Measurements from ENCODE around the gene TDRD3.

Gene TDRD3

DNA sequence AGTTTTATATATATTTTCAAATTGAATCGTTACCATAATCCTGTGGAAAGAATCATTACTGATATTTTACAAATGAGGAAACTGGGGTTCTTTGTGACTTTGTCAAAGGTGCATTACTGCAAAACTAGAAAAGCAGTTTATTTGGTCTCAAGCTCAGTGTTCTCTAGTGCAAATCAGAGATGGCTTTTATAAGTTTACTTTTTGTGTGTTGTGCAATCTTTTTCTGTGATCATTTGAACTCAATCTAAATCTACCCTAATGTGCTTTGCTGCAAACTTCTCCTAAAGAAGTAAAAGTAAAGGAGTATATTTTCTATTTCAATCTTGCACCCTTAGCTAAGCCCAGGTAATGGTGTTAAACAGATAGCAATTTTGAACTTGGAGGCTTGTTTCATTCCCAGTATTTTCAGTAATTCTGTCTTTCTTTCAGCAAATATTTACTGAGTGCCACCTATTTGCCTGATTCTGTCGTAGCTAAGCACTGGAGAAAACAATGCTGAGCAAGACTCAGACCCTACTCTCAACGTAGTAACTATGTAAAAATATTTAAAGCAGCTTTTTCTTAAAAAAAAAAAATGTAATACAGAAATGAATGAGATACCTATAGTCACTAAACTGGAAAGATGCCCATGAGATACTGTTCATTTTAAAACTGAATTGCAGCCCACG is 124.0 kb downstream of the TDRD3 start:
- no peak for TF ChIP-seq ZFX (IDR thresholded peaks at IDR 0.05; ENCODE audit: borderline replicate concordance)
- TF ChIP-seq, protein P1, sequence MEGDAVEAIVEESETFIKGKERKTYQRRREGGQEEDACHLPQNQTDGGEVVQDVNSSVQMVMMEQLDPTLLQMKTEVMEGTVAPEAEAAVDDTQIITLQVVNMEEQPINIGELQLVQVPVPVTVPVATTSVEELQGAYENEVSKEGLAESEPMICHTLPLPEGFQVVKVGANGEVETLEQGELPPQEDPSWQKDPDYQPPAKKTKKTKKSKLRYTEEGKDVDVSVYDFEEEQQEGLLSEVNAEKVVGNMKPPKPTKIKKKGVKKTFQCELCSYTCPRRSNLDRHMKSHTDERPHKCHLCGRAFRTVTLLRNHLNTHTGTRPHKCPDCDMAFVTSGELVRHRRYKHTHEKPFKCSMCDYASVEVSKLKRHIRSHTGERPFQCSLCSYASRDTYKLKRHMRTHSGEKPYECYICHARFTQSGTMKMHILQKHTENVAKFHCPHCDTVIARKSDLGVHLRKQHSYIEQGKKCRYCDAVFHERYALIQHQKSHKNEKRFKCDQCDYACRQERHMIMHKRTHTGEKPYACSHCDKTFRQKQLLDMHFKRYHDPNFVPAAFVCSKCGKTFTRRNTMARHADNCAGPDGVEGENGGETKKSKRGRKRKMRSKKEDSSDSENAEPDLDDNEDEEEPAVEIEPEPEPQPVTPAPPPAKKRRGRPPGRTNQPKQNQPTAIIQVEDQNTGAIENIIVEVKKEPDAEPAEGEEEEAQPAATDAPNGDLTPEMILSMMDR (IDR thresholded peaks at IDR 0.05): no peak
- no peak overlapping the region for H3K27ac ChIP-seq

DNA sequence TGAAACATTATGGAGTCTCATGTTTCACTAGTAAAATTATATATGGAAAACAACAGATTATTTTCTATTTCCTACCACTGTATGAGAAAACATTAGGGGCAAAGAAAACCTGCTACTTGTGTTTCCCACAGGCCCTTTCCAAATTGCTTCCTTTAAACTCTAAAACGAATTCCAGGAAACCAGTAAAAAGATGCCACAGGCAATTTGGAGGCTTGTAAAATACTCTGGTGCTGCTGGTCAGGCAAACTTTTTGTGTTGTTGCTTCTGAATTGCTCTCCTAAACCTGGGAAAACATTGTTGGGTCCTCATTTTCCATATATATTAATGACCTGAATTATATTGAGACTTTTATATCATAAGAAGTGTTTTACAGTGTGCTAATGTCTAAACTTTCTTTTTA is 141.5 kb downstream of the TDRD3 start:
- TF ChIP-seq, protein P1 (IDR thresholded peaks at IDR 0.05): no peak
- no peak for TF ChIP-seq ZFX (IDR thresholded peaks at IDR 0.05; ENCODE audit: borderline replicate concordance)
- H3K27ac ChIP-seq: no peak overlapping the region

GRCh38 chr13:60540276-60540675 is 143.3 kb downstream of the TDRD3 start:
- no peak overlapping the region for H3K27ac ChIP-seq
- no peak for TF ChIP-seq ZFX (IDR thresholded peaks at IDR 0.05; ENCODE audit: borderline replicate concordance)
- TF ChIP-seq, protein P1 (IDR thresholded peaks at IDR 0.05): no peak

- H3K27ac ChIP-seq: no peak overlapping the region
- TF ChIP-seq, protein P1 (IDR thresholded peaks at IDR 0.05): no peak
- TF ChIP-seq ZFX (IDR thresholded peaks at IDR 0.05; ENCODE audit: borderline replicate concordance): no peak
Measured at GRCh38 chr13:60562096-60562780, 165.2 kb downstream of the TDRD3 start.

DNA sequence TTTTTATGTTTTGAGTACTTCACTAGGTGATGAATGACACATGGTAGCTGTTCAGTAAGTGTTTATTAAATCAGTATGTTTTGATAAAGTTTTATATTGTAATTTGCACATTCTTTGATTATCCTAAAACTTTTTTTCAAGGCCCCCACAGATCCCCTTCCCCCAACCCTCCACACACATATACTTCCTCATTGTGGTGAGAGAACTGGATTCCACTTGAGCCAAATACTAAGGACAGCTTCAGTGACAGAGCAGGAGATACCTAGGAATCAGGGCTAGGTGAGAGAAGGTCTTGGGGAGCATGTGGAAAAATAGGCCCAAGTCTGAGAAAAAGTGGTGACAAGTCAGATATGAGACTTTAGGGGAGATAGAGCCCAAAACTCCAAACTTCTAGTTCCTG is 174.6 kb downstream of the TDRD3 start:
- no peak for TF ChIP-seq ZFX (IDR thresholded peaks at IDR 0.05; ENCODE audit: borderline replicate concordance)
- TF ChIP-seq, protein P1 (IDR thresholded peaks at IDR 0.05): no peak
- no peak overlapping the region for H3K27ac ChIP-seq

GRCh38 chr13:60572003-60572798 is 175.2 kb downstream of the TDRD3 start:
- TF ChIP-seq ZFX (IDR thresholded peaks at IDR 0.05; ENCODE audit: borderline replicate concordance): no peak
- TF ChIP-seq, protein P1 (IDR thresholded peaks at IDR 0.05): no peak
- 0 out of 2 replicates have a peak overlapping the region, but pooled peaks have one; percentile 3 for H3K27ac ChIP-seq

All from 22Rv1 (cell line).